Thoracic aorta (tissue), 2 donors: ENCODE measurements around the gene RRP15. TPM values are rescaled to one million over a fixed set of nuclear protein-coding genes. Genes with fewer than 3 reads are reported as not detected.
A peak's percentile ranks its signal among the peaks of the same experiment; 100 is the strongest.

Experiments used
- ATAC-seq: fragments of 150-250 bp; one replicate; pipeline ENCODE4 v1.8.0; 2017; ENCODE audit warnings: low read depth; ENCODE audit not compliant: insufficient number of reproducible peaks, low FRiP score
- DNase-seq: peaks from one replicate; pipeline ENCODE4 v3.0.0-alpha.2; 2020; ENCODE audit warnings: low spot score
- H3K27ac ChIP-seq, 2 donors: fragments of 200-600 bp; sonication (generic); 1 replicate in 1 of 2; 2 replicates in 1 of 2; pipeline ENCODE4 v1.5.1; 2016; ENCODE audit warnings: mild to moderate bottlenecking in 2 of 2, moderate library complexity in 2 of 2
- H3K27me3 ChIP-seq: fragments of 200-600 bp; sonication (generic); replicated peaks from 2 replicates; pipeline ENCODE4 v1.6.0; 2016; ENCODE audit warnings: mild to moderate bottlenecking; ENCODE audit not compliant: insufficient read depth
- H3K36me3 ChIP-seq: fragments of 200-600 bp; sonication (generic); one replicate; pipeline ENCODE4 v1.5.1; 2016
- H3K4me1 ChIP-seq, 2 donors: fragments of 200-600 bp; sonication (generic); 1 replicate in 1 of 2; 2 replicates in 1 of 2; pipeline versions ENCODE4 v1.5.1 to v1.6.0; 2016; ENCODE audit warnings: low read depth in 2 of 2, mild to moderate bottlenecking in 1 of 2; ENCODE audit not compliant: control insufficient read depth in 1 of 2
- H3K4me3 ChIP-seq: fragments of 200-600 bp; sonication (generic); 2 replicates; pipeline ENCODE4 v1.5.1; 2016; ENCODE audit warnings: mild to moderate bottlenecking
- H3K9me3 ChIP-seq: fragments of 200-600 bp; sonication (generic); 2 replicates; pipeline ENCODE4 v1.5.1; 2016
- total RNA-seq, 2 donors: library from RNA; depleted of rRNA; stranded (reverse); fragments of >200 nt; gene quantifications; one replicate each; pipeline versions ENCODE4 v1.1.0 to v1.2.3, GENCODE V29; 2016
- TF ChIP-seq, protein P1 (sequence below): fragments of 200-600 bp; sonication (generic); IDR thresholded peaks from one replicate; pipeline ENCODE4 v1.5.1; 2019; ENCODE audit warnings: antibody characterized with exemption

RRP15 gene
- total RNA-seq, 2 donors from 2014 or later: 2.2 to 14.3 TPM

DNA sequence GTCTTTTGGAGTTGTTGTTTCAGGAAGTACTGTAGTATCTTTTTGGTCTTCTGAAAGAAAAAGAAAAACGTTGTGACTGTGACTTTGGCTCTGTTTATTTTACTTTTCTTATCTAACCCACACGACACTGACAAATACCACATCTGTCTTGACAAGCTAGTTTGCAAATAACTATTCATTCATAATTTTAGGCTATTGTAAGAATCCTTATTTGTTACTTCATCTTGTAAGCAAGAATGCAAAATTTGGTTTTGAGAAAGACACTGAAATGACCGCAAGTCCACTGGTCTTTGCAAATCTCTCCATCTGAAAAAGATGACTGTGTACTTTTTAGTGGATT, 72.8 kb downstream of the RRP15 start:
- Histone ChIP-seq H3K4me3 (peak overlapping the region; percentile 53), H3K27ac (peak overlapping the region; percentile 39 to 58)

DNA sequence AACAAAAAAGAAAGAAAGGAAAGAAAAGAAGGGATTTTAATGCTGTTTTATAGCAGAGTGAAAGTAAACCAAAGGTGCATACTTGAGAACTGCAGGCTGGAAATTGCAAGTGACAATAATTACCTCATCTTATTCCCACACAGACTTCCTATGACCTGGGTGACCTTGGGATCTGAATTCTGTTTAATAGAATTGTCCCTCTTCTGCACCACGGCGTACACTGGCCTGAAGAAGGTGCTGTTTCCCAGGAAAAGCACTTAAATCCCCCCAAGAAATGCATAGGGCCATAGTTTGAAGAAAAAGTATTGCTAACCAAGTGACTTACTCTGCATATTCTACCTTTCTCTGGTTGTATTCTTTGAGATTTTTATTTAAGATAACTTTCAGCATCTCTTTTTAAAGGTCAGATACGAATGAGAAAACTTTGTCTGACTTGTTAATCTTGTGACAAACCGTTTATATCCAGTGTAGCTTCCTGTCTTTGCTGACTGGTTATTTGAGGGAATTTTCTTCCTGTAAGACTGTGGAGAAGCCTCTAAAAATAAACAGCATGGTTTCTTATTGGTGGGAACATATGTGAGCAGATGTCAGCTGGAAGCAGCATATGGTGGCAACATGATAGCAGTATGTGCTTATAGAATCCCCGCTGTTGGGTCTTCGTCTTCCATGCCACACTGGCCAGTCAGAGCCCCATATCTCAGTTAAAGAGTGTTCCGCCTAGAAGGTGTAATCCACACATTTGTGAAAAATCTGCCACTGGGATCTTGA, 76.4 kb downstream of the RRP15 start:
- no peak for ATAC-seq
- Histone ChIP-seq H3K27ac (peak overlapping the region in 1 of 2 donors; percentile 6), H3K4me1 (peaks cover 15 to 72% of the 10 kb centered on the region in 2 donors), H3K27me3 (no peaks in the 10 kb centered on the region), H3K36me3 (no peaks in the 10 kb centered on the region), H3K4me3 (no peak overlapping the region), H3K9me3 (no peaks in the 10 kb centered on the region)
- no peak for DNase-seq
- TF ChIP-seq, protein P1, sequence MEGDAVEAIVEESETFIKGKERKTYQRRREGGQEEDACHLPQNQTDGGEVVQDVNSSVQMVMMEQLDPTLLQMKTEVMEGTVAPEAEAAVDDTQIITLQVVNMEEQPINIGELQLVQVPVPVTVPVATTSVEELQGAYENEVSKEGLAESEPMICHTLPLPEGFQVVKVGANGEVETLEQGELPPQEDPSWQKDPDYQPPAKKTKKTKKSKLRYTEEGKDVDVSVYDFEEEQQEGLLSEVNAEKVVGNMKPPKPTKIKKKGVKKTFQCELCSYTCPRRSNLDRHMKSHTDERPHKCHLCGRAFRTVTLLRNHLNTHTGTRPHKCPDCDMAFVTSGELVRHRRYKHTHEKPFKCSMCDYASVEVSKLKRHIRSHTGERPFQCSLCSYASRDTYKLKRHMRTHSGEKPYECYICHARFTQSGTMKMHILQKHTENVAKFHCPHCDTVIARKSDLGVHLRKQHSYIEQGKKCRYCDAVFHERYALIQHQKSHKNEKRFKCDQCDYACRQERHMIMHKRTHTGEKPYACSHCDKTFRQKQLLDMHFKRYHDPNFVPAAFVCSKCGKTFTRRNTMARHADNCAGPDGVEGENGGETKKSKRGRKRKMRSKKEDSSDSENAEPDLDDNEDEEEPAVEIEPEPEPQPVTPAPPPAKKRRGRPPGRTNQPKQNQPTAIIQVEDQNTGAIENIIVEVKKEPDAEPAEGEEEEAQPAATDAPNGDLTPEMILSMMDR: no peak

More for the DNA sequence above, 72.8 kb downstream of the RRP15 start:
- Histone ChIP-seq H3K36me3 (no peaks in the 10 kb centered on the region), H3K4me1 (peaks cover 3 to 43% of the 10 kb centered on the region in 2 donors), H3K9me3 (no peaks in the 10 kb centered on the region), H3K27me3 (no peaks in the 10 kb centered on the region)
- DNase-seq: no peak
- TF ChIP-seq, protein P1: no peak
- no peak for ATAC-seq

DNA sequence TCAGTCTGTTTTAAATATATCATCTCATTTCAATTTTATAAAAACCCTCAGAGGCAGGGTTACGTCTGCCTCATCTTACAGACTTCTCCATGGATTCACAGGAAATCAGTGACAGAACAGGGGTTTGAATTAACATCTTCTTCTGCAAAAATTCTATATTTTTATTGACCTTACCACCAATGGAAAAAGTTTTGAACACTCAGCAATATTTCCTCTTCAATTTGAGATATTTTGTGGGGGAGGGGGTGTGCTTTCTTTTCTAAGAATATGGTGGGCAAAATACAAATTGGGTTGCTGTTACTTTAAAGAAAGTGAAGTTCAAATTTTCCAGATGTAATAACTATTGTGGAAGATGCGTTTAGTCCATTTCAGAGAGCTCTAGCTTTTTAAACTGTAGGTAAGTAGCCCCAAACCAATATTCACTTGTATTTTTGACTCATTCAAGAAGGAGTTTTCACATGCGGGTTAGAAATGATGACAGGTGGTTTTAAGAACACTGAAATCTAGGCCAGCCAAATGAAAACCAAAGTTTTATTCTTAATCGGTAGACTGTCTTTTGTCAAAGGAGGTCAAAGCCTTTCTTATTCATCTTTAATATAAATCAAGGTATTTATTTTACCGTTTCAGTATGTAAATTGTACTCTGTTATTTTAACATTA, 77.5 kb downstream of the RRP15 start:
- Histone ChIP-seq H3K4me3 (no peak overlapping the region), H3K9me3 (no peaks in the 10 kb centered on the region), H3K36me3 (no peaks in the 10 kb centered on the region), H3K27me3 (no peaks in the 10 kb centered on the region), H3K27ac (peak overlapping the region in 1 of 2 donors; percentile 75), H3K4me1 (peaks cover 15 to 69% of the 10 kb centered on the region in 2 donors)
- DNase-seq: no peak
- no peak for ATAC-seq
- TF ChIP-seq, protein P1: no peak

DNA sequence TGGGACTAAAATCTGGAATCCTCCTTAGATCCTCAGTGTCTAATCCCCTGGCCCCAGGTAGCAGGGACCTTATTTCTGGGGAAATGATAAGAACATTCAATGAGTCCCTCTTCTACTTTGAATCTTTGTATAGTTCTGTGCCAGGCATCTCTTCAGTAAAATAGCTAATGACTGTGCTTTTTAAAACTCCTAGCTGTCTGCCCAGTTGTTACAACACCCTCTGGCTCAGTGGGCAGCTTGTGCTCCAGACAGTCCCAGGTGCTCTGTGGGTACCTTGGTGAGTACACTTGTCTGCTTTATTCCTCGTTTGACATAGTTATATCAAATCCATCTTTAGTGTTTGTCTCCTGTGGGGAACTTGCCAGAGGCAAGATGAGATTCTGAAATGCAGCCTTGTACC, 78.0 kb downstream of the RRP15 start:
- peak overlapping the region in 1 of 2 donors; percentile 75 for H3K27ac ChIP-seq
- ATAC-seq: no peak

More for the DNA sequence above, 78.0 kb downstream of the RRP15 start:
- Histone ChIP-seq H3K27me3 (no peaks in the 10 kb centered on the region), H3K36me3 (no peaks in the 10 kb centered on the region), H3K4me1 (peaks cover 14 to 65% of the 10 kb centered on the region in 2 donors), H3K4me3 (no peak overlapping the region), H3K9me3 (no peaks in the 10 kb centered on the region)
- TF ChIP-seq, protein P1: no peak
- no peak for DNase-seq
